Neutrophil (primary cell): ENCODE measurements around the gene FAM120C.

Source experiments
- H3K27ac ChIP-seq: fragments of 200-600 bp; sonication (generic); 2 replicates; pipeline ENCODE4 v1.5.1; 2016; ENCODE audit warnings: mild to moderate bottlenecking, moderate library complexity
- H3K27me3 ChIP-seq: fragments of 200-600 bp; sonication (generic); 2 replicates; pipeline ENCODE4 v1.6.0; 2016; ENCODE audit warnings: mild to moderate bottlenecking
- H3K36me3 ChIP-seq: fragments of 200-600 bp; sonication (generic); 2 replicates; pipeline ENCODE4 v1.5.1; 2017
- H3K4me1 ChIP-seq, 2 experiments: fragments of 200-600 bp in 1 of 2; sonication (generic) in 1 of 2; 1 replicate in 1 of 2; 2 replicates in 1 of 2; pipeline versions ENCODE4 v1.5.1 to v1.6.1; 2013 to 2016; ENCODE audit warnings: low read depth in 1 of 2, low read length in 1 of 2, mild to moderate bottlenecking in 1 of 2, moderate library complexity in 1 of 2; ENCODE audit not compliant: control insufficient read depth in 1 of 2, insufficient read depth in 1 of 2
- H3K4me3 ChIP-seq, 2 experiments: fragments of 200-600 bp in 1 of 2; sonication (generic) in 1 of 2; 1 replicate in 1 of 2; 2 replicates in 1 of 2; pipeline ENCODE4 v1.5.1; 2013 to 2016; ENCODE audit warnings: low read depth in 1 of 2, low read length in 1 of 2, mild to moderate bottlenecking in 1 of 2, moderate library complexity in 1 of 2
- H3K9me3 ChIP-seq: fragments of 200-600 bp; sonication (generic); 2 replicates; pipeline ENCODE4 v1.5.1; 2016
- TF ChIP-seq, protein P1 (sequence below): fragments of 200-600 bp; sonication (generic); IDR thresholded peaks from 2 replicates; pipeline ENCODE4 v1.5.1; 2016; ENCODE audit warnings: antibody characterized with exemption

FAM120C gene

DNA sequence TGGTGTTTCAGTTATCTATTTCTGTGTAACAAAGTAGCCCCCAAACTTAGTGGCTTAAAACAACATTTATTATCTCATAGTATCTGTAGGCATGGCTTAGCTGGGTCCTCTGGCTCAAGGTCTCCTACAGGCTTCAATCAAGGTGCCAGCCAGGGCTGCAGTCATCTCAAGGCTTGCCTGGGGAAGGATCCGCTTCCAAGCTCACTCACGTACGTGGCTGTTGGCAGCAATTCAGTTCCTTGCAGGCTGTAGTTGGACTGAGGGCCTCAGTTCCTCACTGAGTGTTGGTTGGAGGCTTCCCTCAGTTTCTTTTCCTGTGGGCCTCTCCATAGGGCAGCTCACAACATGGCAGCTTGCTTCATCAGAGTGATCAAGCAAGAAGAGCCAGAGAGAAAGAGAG is 9.3 kb downstream of the FAM120C start:
- Histone ChIP-seq H3K27ac (no peak overlapping the region), H3K9me3 (no peaks in the 10 kb centered on the region)
- TF ChIP-seq, protein P1, sequence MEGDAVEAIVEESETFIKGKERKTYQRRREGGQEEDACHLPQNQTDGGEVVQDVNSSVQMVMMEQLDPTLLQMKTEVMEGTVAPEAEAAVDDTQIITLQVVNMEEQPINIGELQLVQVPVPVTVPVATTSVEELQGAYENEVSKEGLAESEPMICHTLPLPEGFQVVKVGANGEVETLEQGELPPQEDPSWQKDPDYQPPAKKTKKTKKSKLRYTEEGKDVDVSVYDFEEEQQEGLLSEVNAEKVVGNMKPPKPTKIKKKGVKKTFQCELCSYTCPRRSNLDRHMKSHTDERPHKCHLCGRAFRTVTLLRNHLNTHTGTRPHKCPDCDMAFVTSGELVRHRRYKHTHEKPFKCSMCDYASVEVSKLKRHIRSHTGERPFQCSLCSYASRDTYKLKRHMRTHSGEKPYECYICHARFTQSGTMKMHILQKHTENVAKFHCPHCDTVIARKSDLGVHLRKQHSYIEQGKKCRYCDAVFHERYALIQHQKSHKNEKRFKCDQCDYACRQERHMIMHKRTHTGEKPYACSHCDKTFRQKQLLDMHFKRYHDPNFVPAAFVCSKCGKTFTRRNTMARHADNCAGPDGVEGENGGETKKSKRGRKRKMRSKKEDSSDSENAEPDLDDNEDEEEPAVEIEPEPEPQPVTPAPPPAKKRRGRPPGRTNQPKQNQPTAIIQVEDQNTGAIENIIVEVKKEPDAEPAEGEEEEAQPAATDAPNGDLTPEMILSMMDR: no peak

DNA sequence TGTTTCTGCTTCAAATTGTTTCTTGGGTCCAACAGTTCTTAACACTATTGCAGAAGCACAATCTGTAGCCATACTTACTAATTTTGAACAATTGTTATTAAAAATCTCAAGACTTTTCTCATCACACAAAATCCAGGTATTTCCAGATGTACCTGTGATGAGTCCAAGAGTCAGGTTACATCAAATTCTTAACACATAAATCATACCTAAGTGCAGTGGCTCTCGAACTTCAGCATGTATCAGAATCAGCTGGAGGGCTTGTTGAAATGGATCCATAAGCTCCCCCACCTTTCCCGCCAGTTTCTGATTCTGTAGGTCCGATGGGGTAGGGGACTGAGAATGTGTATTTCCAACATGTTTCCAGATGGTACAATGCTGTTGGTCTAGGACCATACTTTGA is 10.6 kb downstream of the FAM120C start:
- H3K27me3 ChIP-seq: no peaks in the 10 kb centered on the region
- no peaks in the 10 kb centered on the region for H3K9me3 ChIP-seq
- no peak overlapping the region for H3K27ac ChIP-seq
- TF ChIP-seq, protein P1: no peak
- no peak overlapping the region for H3K4me3 ChIP-seq
- no peaks in the 10 kb centered on the region for H3K36me3 ChIP-seq
- H3K4me1 ChIP-seq: no peaks in the 10 kb centered on the region

More for the DNA sequence above, 9.3 kb downstream of the FAM120C start:
- H3K27me3 ChIP-seq: no peaks in the 10 kb centered on the region
- H3K4me1 ChIP-seq: no peaks in the 10 kb centered on the region
- H3K36me3 ChIP-seq: no peaks in the 10 kb centered on the region
- no peak overlapping the region for H3K4me3 ChIP-seq

DNA sequence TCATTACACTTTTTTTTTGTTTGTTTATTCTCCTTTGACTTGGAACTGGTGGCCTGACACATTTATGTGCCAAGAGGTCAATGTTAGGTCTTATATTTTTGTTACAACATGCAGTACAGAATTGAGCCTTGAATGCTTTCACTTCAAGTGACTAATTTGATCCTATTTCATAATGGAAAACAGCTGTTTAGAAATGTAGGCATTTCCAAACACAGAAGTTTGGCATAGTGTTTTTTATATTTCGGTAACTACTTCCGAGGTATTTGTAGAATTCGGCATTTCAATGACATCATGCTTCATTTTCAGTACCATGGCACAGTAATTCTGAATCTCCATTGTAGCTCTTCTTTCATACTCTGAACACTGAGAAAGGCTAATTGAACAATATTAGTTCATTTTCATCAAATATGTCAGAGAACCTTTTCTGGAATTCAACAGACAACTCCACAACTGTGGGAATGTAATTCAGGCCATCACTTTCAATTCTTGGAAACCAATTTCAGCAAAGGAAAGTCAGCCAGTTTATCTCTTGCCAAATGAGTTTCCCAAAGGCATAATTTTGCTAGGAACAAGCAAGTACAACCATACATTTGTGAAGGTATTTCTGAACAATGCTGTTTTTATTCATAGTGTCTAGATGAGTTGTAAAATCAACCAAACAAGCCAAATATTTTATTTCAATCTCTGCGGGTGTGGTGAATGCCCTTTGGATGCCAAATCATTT is 11.4 kb downstream of the FAM120C start:
- H3K4me3 ChIP-seq: no peak overlapping the region
- H3K4me1 ChIP-seq: no peaks in the 10 kb centered on the region
- no peaks in the 10 kb centered on the region for H3K27me3 ChIP-seq
- TF ChIP-seq, protein P1: no peak
- H3K27ac ChIP-seq: no peak overlapping the region
- H3K36me3 ChIP-seq: no peaks in the 10 kb centered on the region
- no peaks in the 10 kb centered on the region for H3K9me3 ChIP-seq

DNA sequence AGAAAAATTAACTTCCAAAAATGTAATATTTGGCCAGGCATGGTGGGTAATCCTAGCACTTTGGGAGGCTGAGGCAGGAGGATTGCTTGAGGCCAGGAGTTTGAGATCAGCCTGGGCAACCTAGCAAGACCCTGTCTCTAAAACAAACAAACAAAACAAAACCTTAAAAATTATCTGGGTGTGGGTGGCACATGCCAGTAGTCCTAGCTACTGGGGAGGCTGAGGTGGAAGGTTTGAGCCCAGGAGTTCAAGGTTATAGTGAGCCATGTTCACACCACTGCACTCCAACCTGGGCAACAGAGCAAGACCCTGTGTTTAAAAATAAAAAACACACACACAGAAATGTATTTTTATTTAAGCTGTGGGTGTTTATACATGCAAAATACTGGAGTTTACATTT is 12.0 kb downstream of the FAM120C start:
- no peaks in the 10 kb centered on the region for H3K36me3 ChIP-seq

DNA sequence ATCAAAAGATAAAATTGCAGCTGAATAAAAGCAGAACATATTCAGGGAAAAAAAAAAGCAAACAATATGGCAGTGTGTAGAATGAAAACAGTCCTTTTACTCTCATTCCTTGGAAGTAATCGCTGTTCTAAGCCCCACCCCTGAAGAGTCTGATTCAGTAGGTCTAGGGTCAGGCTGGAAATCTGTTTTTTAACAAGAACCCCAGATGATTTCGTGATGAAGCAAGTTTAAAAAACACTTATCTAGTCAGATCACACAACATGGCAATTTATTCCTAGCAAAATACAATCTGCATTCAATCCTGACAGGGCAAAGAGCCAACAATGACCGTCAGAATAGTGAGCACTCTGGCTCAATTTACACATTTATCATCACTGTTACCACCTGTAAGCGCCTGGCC is 16.1 kb downstream of the FAM120C start:
- H3K4me1 ChIP-seq: no peaks in the 10 kb centered on the region
- H3K27me3 ChIP-seq: no peaks in the 10 kb centered on the region
- no peaks in the 10 kb centered on the region for H3K36me3 ChIP-seq
- H3K27ac ChIP-seq: no peak overlapping the region
- no peaks in the 10 kb centered on the region for H3K9me3 ChIP-seq
- H3K4me3 ChIP-seq: no peak overlapping the region
- TF ChIP-seq, protein P1: no peak

More for the DNA sequence above, 12.0 kb downstream of the FAM120C start:
- H3K27ac ChIP-seq: no peak overlapping the region
- H3K4me3 ChIP-seq: no peak overlapping the region
- no peaks in the 10 kb centered on the region for H3K9me3 ChIP-seq
- TF ChIP-seq, protein P1: no peak
- no peaks in the 10 kb centered on the region for H3K4me1 ChIP-seq
- H3K27me3 ChIP-seq: no peaks in the 10 kb centered on the region
